GM18498 (cell line): ENCODE measurements around the gene MCAM.

Experiments
- ATAC-seq: cut with Tn5 transposase; IDR thresholded peaks from one replicate; pipeline ENCODE4 v1.9.1; 2021; ENCODE audit warnings: mild to moderate bottlenecking, moderate library complexity; ENCODE audit not compliant: unreplicated experiment

Gene MCAM, protein sequence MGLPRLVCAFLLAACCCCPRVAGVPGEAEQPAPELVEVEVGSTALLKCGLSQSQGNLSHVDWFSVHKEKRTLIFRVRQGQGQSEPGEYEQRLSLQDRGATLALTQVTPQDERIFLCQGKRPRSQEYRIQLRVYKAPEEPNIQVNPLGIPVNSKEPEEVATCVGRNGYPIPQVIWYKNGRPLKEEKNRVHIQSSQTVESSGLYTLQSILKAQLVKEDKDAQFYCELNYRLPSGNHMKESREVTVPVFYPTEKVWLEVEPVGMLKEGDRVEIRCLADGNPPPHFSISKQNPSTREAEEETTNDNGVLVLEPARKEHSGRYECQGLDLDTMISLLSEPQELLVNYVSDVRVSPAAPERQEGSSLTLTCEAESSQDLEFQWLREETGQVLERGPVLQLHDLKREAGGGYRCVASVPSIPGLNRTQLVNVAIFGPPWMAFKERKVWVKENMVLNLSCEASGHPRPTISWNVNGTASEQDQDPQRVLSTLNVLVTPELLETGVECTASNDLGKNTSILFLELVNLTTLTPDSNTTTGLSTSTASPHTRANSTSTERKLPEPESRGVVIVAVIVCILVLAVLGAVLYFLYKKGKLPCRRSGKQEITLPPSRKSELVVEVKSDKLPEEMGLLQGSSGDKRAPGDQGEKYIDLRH

DNA sequence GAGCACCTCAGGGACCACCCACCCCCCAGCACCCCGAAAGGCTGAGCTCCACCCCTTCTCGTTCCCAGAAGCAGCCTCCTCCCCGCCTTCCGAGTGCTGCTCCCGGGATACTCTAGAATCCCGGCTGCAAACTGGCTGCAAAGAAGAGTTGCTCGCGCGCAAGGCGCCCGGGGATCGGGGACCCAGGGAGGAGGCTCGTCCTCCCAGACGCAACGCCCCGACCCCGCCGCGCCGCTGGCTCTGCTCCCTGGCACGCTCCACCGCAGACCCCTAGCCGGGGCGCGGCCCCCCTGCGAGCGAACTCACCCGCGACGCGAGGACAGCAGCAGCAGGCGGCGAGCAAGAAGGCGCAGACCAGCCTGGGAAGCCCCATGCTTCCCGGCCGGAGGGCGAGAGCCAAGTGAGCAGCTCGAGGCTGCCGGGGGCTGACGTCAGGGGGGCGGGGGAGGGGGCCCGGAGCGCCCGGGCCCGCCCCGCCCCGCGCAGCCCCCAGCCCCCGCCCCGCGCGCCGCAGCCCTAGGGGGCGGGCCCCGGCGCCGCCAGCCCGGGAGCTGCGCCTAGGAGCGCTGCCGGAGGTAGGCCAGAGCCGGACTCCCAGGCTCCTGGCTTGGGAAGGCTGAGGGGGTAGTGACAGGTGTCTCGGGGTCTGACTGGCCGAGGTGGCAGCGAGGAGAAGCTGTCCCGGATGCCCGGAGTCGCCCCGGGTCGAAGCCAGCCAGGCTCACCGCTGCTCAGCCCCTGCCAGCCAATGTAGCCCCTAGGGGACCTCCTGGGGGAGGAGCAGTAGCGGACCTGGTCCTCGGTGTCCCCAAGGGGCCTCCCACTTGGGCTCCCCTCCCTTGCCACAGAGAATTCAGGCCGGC is at the start of gene MCAM:
MCAM (minus strand) TSS at position 402 of the 863 bp plus-strand sequence; CDS start at position 373, 29 bp downstream.
- ATAC-seq: no peak

DNA sequence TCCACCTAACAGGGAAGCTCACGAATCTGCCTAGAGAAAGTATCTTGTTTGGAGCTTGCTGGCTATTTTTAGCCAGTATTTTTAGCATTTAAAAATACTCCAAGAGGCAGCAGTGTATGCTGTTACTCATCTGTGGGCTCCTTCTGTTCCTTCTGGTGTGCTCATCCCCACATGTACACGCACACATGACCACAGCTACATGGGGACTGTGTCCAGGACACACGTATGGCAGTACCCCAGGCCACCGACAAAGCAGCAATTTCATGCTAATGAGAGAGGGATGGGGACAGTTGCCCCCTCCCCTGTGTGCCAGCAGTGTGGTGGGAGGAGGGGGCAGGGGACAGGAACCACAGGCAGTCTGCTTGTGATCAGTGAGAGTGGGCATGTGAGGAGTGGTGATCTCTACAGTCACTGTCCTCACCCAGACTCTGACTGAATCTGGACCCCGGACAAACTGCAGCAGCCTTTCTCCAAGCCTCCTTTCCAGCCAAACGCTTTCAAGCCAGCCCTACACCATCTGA is 48.2 kb upstream of the MCAM start:
- ATAC-seq: no peak

DNA sequence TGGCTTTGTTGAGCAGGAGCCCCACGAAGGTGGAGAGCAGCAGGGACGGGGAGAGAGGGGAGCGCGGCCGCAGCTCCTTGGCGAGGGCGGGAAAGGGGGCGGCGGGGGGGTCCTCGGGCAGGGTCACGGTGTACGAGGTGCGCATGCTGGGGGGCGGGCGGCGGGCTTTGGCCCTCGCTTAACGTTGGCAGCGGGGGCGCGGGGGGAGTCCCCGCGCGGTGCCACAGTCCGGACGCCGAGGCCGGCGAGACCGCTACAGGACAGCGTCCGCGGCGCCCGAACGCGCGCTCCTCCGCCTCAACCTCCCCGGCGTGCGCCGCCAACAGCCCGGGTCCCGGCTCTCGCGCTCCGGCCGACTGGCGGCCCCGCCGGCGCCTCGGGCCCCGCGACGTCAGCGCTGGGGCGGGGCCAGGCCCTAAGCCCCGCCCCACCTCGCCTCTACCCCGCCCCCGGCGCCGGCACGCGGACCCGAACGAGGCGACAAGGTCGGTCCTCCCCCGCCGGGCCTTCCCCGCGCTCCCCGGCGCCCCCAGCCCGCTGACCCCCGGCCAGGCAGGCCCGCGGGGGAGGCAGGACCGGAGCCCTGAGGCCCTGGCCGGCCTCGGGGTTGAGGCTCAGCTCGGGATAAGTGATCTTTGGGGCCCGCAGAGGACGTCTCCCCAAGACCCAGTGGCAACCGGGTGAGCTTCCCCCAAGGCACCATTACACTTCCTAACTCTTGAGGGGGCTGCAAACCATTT is 47.1 kb upstream of the MCAM start:
- ATAC-seq: no peak

DNA sequence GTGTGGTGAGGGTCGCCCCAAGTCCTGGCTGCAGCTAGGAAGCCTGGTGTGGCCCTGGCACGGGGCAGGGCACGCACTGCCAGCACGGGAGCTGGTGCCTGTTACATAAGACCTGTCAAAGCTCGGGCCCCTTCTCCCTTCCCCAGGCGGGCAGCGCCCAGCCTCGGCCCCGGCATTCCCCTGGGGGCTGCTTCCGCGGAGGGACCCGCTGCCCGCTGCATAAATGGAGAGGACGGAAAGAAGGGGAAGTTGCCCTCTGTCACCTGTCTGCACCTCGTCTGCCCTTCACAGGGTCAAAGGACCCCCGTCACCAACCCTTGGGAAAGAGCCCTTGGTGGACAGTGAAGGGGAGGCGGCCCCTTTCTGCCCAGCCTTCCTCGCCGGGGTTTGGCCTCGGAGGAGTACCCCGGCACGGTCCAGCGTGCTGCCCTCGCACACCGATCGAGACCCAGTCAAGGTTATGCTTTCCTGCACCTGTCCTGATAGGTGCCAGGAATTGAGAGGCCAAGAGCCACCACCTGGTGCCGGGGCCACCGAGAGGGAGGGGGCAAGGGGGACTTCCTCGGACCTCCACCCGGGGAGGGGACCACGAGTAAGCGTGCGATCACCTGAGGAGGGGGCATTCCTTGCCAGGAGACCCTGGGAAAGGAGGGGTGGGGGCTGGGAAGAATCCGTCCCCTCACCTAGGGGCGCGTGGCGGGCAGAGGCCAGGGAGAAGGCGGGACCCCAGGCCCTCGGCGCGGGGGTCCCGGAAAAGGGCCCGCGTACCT is 46.3 kb upstream of the MCAM start:
- no peak for ATAC-seq

DNA sequence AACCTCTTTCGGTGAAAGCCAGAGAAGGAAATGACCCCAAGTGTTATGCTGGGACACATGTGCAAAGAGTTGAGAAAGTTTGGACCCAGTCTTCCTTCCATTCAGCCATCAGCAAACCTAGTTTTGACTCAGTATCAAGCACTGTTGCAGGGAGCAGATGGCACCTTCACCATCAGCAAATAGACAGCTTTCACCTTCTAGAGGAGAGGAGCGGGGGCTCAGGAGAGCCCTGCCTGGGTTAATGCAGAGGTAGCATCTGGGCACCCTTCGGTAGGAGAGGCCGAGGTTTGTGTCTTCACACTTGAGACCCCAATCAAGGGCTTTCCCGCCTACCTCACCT is 45.8 kb upstream of the MCAM start:
- no peak for ATAC-seq

DNA sequence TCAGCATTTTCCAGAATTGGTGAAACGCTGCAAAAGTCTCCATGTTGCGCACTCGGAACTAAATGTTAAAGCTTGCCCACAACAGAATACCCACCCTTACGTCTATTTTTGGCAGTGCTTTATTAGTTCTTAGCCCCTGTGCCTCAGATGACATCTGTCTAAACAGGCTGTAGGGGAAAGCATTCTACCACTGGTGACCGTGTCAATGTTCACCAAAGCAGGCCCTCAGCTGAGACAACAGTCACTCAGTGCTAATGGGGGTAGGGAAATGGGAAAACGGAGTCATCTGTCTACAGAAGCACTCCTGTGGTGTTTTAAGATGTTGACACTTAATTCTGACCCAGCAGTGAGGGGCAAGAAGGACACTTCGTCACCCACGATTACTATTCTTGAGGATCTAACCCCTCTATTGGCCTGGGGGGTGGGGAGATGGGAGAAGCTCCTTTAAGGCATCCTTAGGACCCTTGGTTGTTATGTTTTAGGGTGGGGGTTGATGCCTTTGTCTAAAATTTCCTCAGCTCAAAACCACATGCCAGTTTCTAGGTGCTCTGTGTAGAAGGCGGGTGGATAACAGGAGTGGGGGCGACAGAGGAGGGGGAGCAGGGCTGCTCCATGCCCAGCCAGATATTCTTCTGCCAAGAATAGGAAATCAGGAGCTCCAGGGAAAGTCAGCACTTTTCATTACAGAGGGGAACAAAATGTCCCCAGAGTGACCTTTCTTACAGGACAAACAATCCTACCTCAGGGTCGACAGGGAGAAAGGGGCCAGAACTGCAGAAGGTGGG is 45.2 kb upstream of the MCAM start:
- no peak for ATAC-seq

DNA sequence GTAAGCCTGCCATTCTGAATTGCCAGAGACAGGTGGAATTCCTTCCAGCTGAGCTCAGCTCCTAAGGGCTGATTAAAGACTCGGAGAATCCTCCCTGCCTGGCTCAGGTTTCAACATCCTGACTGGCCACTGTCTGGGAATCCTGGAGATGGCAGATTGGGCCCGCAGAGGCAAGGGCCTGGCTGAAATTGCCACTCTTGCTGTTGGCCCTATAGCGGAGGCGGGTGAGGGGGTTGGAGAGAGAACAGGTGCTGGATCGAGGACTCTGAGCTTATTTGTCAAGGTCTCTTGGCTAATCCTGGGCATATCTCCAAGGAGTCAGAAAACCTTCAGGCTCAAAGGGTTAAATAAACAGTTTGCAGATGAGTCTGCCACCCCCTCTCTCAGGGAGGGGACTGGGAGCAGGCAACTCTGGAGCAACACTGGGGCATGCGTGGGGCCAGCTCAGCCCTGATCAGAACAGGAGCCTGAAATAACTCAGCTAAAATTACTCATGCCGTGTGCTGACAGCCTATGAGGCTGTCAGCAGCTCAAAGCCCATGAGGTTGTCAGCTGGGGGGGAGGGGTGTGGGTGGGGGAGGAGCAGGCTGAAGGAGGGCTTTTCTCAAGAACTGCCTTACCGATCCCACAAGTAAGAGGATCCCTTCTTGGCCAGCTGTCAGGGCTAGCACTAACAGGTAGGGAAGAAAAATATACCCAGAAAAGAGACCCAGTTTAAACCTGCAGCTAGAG is 44.3 kb upstream of the MCAM start:
- ATAC-seq: no peak

DNA sequence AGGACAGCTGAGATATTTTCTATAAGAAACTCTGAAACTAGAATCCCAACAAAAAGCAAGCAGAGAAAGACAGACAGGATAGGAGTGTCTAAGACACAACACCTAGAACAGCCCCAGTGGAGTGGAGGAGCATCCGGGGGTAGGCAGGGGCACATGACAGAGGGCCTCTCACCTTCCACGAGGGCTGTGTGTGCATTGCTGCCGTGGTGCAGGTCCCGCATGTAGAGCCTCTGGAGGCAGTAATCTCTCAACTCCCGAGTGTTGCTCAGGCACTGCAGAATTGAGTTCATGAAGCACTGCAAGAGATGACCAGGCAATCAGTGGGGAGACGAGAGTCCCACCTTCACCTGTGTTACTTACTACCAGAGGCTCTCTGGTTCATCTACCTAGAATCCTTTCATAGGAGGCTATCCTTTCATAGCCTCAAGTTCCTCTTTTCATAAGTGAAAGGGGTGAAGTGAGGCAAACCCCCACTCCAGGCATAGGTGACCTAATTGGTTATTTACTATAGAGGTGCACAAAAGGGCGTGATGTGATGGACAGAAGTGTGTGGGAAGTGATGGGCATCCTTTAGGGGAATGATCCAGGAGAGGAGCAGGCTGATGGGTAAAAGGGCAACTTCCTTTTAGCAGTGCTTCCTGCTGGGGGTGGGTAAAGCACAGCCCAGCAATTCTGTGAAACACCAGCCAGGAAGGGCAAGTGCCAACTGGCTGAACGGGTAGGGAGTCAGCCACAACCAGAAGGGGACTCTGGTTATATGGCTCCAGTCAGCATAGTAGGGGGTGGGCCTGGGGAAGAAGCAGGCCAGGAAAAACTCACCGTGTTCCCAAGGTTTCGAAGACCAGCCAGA is 42.7 kb upstream of the MCAM start:
- ATAC-seq: no peak

DNA sequence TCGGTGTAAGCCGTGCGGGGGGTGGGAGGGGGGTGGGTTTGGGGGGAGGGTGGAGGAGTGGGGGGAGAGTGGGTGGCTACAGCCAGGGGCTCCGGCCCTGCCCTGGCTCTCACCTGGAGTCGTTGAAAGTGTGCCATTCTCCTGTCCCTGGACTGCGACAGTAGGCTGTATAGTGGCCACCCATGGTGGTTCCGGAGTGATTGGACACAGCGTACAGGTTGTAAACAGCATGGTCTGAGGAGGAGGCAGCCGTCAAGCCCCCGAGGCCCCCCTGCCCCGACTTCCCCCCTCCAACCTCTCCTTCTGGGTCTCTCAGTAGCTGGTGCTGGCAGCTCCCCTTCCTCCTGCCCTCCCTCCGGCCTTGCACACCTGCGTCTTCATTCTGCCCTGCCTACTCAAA is 40.1 kb upstream of the MCAM start:
- no peak for ATAC-seq

DNA sequence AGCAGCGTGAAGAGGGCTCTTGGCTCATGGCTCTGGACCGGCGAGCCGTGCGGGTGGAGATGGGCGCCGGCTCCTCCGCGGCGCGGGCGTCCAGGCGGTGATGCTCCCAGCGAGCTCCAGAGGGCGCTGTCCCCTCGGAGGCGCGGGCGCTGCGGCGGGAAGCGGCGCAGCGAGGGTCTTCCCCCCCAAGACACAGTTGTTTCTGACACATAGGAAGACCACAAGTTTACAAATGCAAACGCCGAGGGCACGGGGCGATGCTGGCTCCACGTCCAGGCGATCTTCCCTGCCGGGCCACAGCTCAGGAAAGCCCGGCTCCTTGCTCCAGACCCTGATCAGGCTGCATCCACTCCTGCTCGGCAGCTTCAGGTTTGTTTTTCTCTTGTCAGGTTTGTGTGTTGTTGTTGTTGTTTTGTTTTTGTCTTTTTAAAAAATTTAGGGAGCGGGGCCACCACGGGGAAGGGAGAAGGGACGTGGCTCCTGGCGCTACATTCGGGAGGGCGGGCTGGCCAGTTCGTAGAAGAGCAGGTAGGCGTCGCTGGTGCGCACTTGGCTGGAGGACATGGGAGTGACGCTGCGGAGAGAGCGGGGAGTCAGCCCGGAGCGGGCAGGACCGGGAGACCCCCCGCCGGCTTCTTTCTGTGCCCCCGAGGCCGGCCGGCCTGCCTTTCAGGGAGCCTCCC is 39.6 kb upstream of the MCAM start:
- ATAC-seq: peak; percentile 70

DNA sequence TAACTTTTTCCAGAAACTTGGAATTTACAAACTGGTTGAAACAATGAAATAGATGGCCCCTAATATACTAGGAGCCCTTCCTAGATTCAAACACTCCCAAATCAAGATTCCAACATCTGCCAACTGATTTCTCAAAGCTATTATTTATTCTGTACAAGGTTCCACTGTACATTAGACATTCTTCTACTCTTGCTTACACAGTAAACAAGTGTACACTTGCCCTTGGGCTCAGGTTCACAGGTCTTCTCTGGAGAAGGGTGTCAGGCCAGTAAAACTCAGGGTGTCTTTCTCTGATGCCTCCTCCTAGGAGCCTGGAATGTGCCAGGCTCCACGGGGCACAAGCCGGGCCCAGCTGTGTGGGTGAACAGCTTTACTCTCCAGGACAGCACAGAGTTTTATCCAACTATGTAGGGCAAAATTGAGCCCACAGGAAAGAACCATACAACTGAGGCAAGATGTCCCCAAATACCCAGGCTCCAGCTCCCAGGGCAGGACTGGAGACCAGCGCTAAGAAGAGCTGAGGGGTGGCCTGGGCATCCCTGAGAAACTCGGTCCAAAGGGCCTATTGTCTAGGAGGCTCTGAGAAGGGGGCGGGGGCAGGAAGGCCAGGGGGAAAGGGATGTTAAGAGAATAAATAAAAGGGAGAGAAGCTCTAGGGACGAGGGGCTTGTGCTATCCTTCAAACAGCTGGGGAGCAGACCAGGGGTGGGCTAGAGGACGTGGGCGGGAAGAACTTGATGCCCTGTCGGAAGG is 38.3 kb upstream of the MCAM start:
- no peak for ATAC-seq

DNA sequence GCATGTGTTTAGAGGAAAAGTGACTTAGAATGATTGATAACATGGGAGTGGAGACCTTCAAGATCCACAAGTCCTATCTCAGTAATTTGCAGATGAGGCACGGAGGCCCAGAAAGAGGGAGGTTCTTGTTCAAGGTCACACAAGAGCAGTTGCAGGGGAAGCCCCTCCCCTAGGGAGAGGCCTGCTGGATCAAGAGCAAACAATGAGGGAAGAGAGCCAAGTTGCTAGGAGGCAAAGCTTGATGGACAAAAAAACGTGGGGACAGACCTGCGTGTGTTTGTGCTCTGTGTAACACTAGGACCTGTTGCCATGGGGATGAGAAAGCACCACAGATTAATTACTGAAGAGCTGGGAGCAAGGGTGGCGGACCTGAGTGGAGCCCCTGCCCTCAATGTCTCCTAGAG is 35.9 kb upstream of the MCAM start:
- ATAC-seq: no peak

DNA sequence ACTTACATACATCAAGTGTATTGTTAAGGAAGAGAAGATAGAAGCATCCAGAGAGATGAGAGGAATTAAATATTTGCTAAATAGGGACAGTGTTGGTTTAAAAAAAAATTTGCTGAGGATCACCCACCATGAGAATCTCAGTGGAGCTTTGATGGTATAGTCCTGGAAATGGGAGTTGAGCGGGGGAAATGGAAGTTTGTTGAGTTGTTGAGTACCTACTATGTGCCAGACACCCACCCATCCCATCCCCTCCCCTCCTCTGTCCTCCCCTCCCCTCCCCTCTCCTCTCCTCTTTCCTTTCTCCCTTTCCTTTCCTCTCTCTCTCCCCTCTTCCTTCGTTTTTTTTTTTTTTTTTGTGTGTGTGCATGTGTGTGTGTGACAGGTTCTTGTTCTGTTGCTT is 34.3 kb upstream of the MCAM start:
- ATAC-seq: no peak

DNA sequence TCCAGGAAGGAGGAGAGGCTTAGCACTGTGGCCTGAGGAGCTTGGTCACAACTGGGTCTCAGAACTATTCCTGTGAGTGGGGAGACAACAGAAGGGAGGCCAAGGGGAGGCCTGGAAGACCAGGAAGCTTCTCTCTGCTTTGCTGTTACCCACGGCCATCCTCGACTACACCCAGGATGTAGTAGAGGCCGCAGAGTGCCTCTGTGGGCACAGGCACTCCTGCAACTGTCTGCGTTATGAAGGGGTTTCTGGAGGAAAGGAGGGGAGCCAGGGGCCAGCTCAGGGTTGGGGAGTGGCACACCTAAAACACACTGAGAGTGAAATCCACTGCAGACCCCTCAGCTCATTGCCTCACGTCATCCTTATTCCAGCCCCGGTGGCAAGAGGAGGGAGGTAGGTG is 33.4 kb upstream of the MCAM start:
- no peak for ATAC-seq

DNA sequence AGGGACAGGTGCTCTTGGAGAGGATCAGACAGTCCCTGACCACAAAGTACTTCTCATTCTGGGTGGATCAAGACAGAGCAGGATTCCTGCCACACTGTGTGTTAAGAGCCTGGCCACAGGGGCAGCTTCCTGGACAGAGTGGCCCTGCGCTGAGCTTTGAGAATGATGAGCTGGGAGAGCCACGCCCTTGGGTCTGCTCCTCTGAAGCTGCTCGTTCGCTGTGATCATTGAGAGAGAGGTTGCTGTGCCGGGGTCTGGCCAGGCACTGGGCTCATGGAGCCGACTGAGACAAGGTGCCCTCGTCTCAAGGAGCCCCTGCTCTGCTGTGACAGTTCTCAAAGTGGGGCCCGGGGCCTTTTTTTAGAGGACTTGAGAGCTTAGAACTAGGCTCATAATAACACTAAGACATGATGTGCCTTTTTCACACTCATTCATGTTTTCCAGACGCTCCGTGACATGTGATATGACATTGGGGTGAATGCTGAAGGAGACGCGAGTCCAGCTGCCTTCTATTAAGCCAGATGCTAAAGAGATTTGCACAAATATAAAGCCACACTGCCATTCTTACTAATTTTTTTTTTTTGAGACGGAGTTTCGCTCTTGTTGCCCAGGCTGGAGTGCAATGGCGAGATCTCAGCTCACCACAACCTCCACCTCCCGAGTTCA is 31.1 kb upstream of the MCAM start:
- ATAC-seq: no peak

DNA sequence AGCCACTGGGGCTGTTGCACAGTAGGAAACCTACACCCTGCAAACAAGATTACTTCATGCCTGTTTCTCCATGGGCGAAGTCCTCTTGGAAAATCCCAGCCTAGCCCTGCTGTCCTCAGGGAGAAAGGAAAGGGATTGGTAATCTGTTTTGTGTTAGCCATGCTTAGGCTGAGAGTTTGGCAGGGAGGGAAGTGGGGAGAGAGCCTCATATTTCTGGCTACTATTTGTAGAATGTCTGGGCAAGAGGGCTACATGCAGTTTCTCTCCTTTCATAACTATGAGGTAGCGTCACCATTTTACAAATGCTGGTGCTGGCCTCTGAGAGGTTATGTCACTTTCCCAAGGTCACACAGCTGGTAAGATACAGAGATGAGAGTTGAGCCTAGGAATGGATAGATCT is 30.3 kb upstream of the MCAM start:
- ATAC-seq: no peak
